Keratinocyte (primary cell): ENCODE data around the gene MEF2A. TPM values are rescaled to one million over a fixed set of nuclear protein-coding genes. Genes with fewer than 3 reads are reported as not detected.
A peak's percentile ranks its signal among the peaks of the same experiment; 100 is the strongest.

Experiments used
- DNase-seq: peaks from one replicate; pipeline ENCODE4 v3.0.0-alpha.2; 2011; ENCODE audit warnings: low read depth, missing footprints, low spot score
- FAIRE-seq: peaks from 2 replicates; lab custom pipeline; 2011; peaks lifted over from hg19 to GRCh38; lab: Jason Lieb, UNC
- H2AFZ ChIP-seq: 2 replicates; pipeline ENCODE4 v1.6.0; 2012; ENCODE audit warnings: low read length, control low read depth, inconsistent platforms; ENCODE audit not compliant: control insufficient read depth
- H3K27ac ChIP-seq: 2 replicates; pipeline ENCODE4 v1.5.1; 2011; ENCODE audit warnings: low read length; ENCODE audit not compliant: control insufficient read depth, insufficient read depth
- H3K27me3 ChIP-seq: 3 replicates; pipeline ENCODE4 v1.6.0; 2011; ENCODE audit warnings: low read length; ENCODE audit not compliant: control insufficient read depth, insufficient read depth; ENCODE audit errors: extremely low read depth
- H3K36me3 ChIP-seq, 2 experiments: 2 replicates in 1 of 2; 3 replicates in 1 of 2; pipeline ENCODE4 v1.5.1; 2011; ENCODE audit warnings: low read length in 2 of 2, mild to moderate bottlenecking in 1 of 2; ENCODE audit not compliant: control insufficient read depth in 2 of 2, insufficient read depth in 2 of 2; ENCODE audit errors: extremely low read depth in 1 of 2
- H3K4me1 ChIP-seq: 3 replicates; pipeline ENCODE4 v1.5.1; 2011; ENCODE audit warnings: low read length; ENCODE audit not compliant: control insufficient read depth, insufficient read depth; ENCODE audit errors: extremely low read depth
- H3K4me2 ChIP-seq: 3 replicates; pipeline ENCODE4 v1.6.0; 2011; ENCODE audit warnings: low read depth, low read length; ENCODE audit not compliant: control insufficient read depth, insufficient read depth; ENCODE audit errors: extremely low read depth
- H3K4me3 ChIP-seq, 3 experiments: fragments of 200-600 bp in 1 of 3; sonication (generic) in 1 of 3; 2 replicates in 2 of 3; 3 replicates in 1 of 3; pipeline ENCODE4 v1.5.1; 2011 to 2016; ENCODE audit warnings: low read length in 3 of 3, mild to moderate bottlenecking in 3 of 3, control low read depth in 2 of 3, inconsistent platforms in 1 of 3, low read depth in 1 of 3, mixed read lengths in 1 of 3, mixed run types in 1 of 3, moderate library complexity in 1 of 3; ENCODE audit not compliant: control insufficient read depth in 2 of 3, insufficient read depth in 2 of 3; ENCODE audit errors: extremely low read depth in 1 of 3
- H3K79me2 ChIP-seq: 2 replicates; pipeline ENCODE4 v1.6.0; 2012; ENCODE audit warnings: low read length; ENCODE audit not compliant: control insufficient read depth, insufficient read depth
- H3K9ac ChIP-seq: 3 replicates; pipeline ENCODE4 v1.6.0; 2011; ENCODE audit warnings: low read length; ENCODE audit not compliant: control insufficient read depth, insufficient read depth; ENCODE audit errors: extremely low read depth
- H3K9me1 ChIP-seq: 3 replicates; pipeline ENCODE4 v1.6.0; 2011; ENCODE audit warnings: low read length; ENCODE audit not compliant: control insufficient read depth, insufficient read depth; ENCODE audit errors: extremely low read depth
- H3K9me3 ChIP-seq: 2 replicates; pipeline ENCODE4 v1.5.1; 2012; ENCODE audit warnings: low read depth, low read length; ENCODE audit not compliant: control insufficient read depth
- H4K20me1 ChIP-seq: 3 replicates; pipeline ENCODE4 v1.6.0; 2011; ENCODE audit warnings: low read length; ENCODE audit not compliant: control insufficient read depth, insufficient read depth; ENCODE audit errors: extremely low read depth
- EZH2 ChIP-seq: IDR thresholded peaks from one replicate; pipeline ENCODE4 v1.6.1; 2012; ENCODE audit warnings: inconsistent platforms, mild to moderate bottlenecking, low read length, moderate library complexity
- dilution Hi-C: fragments of 300-500 bp; cut with MboI; formaldehyde crosslinking; loops from one replicate; pipeline ENCODE4 v1.7.0; 2020; ENCODE audit warnings: low sequenced_read_pairs; ENCODE audit not compliant: extremely low pct_ligation_motif_present
- polyA plus RNA-seq, 5 experiments: library from polyadenylated mRNA; depleted of rRNA in 3 of 5; stranded (reverse) in 3 of 5; stranded (forward) in 1 of 5; unstranded in 1 of 5; fragments of >200 nt; gene quantifications; 1 replicate in 1 of 5; 2 replicates in 3 of 5; 3 replicates in 1 of 5; pipeline versions ENCODE4 v1.2.1 to v1.2.3, GENCODE V29; 2011 to 2012; ENCODE audit warnings: missing spikeins in 2 of 5, low read depth in 1 of 5, low replicate concordance in 1 of 5
- TF ChIP-seq, protein P1 (sequence below), 3 experiments: IDR thresholded peaks in 1 of 3; conservative IDR thresholded peaks in 1 of 3; optimal IDR thresholded peaks in 1 of 3; 2 replicates in 2 of 3; 3 replicates in 1 of 3; pipeline versions ENCODE3 to v1.5.1; 2011; ENCODE audit warnings: low read length in 3 of 3, mild to moderate bottlenecking in 3 of 3, moderate library complexity in 2 of 3, control low read depth in 1 of 3, inconsistent platforms in 1 of 3; ENCODE audit not compliant: insufficient read depth in 2 of 3; ENCODE audit errors: extremely low read depth in 1 of 3

The MEF2A gene
- polyA plus RNA-seq, 1 donor (not counting 4 experiments of a cell fraction or from before 2014, with no cell fraction given): 27.4 TPM

DNA sequence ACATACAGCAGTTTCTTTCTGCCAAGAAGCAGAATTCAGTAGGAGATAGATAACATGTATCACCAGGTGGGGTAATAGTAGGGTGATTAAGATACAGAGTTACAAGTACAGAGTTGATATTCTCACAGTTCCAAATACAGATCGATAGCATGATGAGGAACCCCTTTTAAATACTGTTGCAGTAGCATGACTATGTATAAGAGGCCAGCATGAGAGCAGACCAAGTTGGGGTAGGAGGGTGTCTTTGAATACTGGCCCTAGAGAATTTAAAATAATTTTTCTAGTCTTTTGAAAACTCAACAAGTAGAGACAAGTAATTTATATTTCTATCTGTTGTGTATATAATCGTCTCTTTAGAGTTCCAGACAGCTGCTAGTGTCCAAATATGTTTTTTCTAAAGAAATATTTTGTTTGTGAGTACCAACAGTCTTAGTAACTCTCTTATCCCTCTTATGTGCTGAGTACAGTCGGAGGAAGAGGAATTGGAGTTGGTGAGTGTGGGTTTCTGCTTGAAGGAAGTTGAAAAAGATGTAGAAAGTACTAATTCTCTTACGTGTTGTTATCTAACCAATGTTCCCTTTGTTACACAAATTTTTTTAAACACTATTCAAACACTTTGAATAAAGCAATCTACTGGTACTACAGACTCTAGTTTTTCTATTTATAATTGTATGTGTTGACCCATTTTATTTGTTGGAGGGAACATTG, 137.3 kb downstream of the MEF2A start:
- Histone ChIP-seq H3K9ac (peak overlapping the region; percentile 70), H3K27ac (peak overlapping the region; percentile 82), H2AFZ (peak overlapping the region; percentile 17), H3K9me1 (no peaks in the 10 kb centered on the region), H3K36me3 (no peaks in the 10 kb centered on the region), H3K9me3 (no peaks in the 10 kb centered on the region), H3K79me2 (no peaks in the 10 kb centered on the region), H3K4me1 (peaks cover 25% of the 10 kb centered on the region), H3K4me2 (peak overlapping the region; percentile 77), H3K4me3 (peak overlapping the region in 2 of 3 experiments; percentile 1 to 27), H3K27me3 (no peaks in the 10 kb centered on the region), H4K20me1 (no peaks in the 10 kb centered on the region)
- DNase-seq (no peak), FAIRE-seq (no peak)
- dilution Hi-C loops: no loop called here
- TF ChIP-seq EZH2: no peak
- TF ChIP-seq, protein P1, sequence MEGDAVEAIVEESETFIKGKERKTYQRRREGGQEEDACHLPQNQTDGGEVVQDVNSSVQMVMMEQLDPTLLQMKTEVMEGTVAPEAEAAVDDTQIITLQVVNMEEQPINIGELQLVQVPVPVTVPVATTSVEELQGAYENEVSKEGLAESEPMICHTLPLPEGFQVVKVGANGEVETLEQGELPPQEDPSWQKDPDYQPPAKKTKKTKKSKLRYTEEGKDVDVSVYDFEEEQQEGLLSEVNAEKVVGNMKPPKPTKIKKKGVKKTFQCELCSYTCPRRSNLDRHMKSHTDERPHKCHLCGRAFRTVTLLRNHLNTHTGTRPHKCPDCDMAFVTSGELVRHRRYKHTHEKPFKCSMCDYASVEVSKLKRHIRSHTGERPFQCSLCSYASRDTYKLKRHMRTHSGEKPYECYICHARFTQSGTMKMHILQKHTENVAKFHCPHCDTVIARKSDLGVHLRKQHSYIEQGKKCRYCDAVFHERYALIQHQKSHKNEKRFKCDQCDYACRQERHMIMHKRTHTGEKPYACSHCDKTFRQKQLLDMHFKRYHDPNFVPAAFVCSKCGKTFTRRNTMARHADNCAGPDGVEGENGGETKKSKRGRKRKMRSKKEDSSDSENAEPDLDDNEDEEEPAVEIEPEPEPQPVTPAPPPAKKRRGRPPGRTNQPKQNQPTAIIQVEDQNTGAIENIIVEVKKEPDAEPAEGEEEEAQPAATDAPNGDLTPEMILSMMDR (optimal IDR thresholded peaks at IDR 0.05 in 1 of 3, IDR thresholded peaks at IDR 0.05 in 1 of 3, conservative IDR thresholded peaks at IDR 0.05 in 1 of 3; ENCODE audit: extremely low read depth in 1 of 3, insufficient read depth in 2 of 3, low read length in 3 of 3): no peak

DNA sequence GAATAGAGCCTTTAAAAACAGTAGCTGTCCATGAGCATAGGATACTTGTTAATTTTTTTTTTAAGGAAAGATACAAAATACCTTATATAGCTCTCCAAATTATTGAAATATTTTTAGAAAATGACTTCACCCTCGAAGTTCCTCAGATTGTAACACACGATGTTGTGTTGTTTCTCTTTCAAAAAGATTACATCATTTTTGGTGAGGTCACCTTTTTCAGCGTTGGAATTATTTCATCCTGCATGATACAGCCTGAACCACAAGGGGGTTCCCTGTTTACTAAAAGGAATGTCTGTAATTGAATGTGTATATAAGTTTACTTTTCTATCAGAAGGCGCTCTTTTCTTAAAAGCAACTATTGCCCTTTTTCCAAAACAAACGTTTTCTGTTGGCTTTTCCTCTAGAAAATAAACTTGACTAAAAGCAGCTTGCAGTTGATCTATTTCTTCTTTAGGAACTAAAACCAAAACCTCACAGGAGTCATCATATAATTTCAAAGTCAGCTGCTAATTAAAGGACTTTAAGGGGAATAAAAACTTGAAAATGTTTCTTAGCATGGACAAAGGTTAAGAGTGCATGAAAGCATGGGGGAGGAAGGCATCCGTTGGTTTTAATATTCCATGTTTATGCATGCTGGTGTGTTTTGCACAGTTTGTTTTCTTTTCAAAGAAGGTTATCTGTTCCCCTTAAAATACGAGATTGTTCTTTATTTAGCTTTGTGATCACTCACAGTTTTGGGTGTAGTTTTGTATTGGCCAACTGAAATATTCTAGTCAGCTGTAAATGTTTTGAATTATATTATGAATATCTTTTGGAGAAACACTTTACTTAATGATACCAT, 138.0 kb downstream of the MEF2A start:
- Histone ChIP-seq H3K27ac (peak overlapping the region; percentile 82), H3K9ac (peak overlapping the region; percentile 70), H4K20me1 (no peaks in the 10 kb centered on the region), H3K79me2 (no peaks in the 10 kb centered on the region), H3K27me3 (no peaks in the 10 kb centered on the region), H3K4me3 (peak overlapping the region in 2 of 3 experiments; percentile 26 to 27), H3K4me1 (peaks cover 33% of the 10 kb centered on the region), H2AFZ (no peak overlapping the region), H3K9me1 (no peaks in the 10 kb centered on the region), H3K36me3 (no peaks in the 10 kb centered on the region), H3K4me2 (peak overlapping the region; percentile 77), H3K9me3 (no peaks in the 10 kb centered on the region)
- DNase-seq: peak; percentile 52
- dilution Hi-C loops: no loop called here
- peak; percentile 74 for FAIRE-seq
- TF ChIP-seq EZH2: no peak
- TF ChIP-seq, protein P1 (optimal IDR thresholded peaks at IDR 0.05 in 1 of 3, IDR thresholded peaks at IDR 0.05 in 1 of 3, conservative IDR thresholded peaks at IDR 0.05 in 1 of 3; ENCODE audit: extremely low read depth in 1 of 3, insufficient read depth in 2 of 3, low read length in 3 of 3): peak in 2 of 3 experiments; percentile 39 to 58
